Thymus (tissue), 11 donors: Measurements from ENCODE around the gene AP1AR. TPM values are rescaled to one million over a fixed set of nuclear protein-coding genes. Genes with fewer than 3 reads are reported as not detected.

Experiments
- DNase-seq, 9 donors: peaks; one replicate each; pipeline ENCODE4 v3.0.0-alpha.2; 2013; ENCODE audit warnings: low spot score in 9 of 9, low read depth in 6 of 9, missing footprints in 1 of 9
- H3K27ac ChIP-seq, 2 donors: one replicate each; pipeline ENCODE4 v1.5.1; 2013; ENCODE audit warnings: control low read depth in 1 of 2, low read depth in 1 of 2, low read length in 1 of 2, mild to moderate bottlenecking in 1 of 2, moderate library complexity in 1 of 2
- H3K27me3 ChIP-seq, 2 donors: one replicate each; pipeline ENCODE4 v1.5.1; 2013; ENCODE audit warnings: low read length in 1 of 2; ENCODE audit not compliant: control insufficient read depth in 2 of 2, insufficient read depth in 1 of 2
- H3K36me3 ChIP-seq, 2 donors: one replicate each; pipeline ENCODE4 v1.5.1; 2013; ENCODE audit warnings: low read length in 1 of 2, mild to moderate bottlenecking in 1 of 2, moderate library complexity in 1 of 2; ENCODE audit not compliant: control insufficient read depth in 2 of 2, insufficient read depth in 2 of 2
- H3K4me1 ChIP-seq, 2 donors: one replicate each; pipeline ENCODE4 v1.5.1; 2013; ENCODE audit warnings: low read length in 2 of 2; ENCODE audit not compliant: control insufficient read depth in 2 of 2, insufficient read depth in 2 of 2
- H3K4me3 ChIP-seq, 2 donors: one replicate each; pipeline ENCODE4 v1.5.1; 2013; ENCODE audit warnings: low read length in 2 of 2, control low read depth in 1 of 2, mild to moderate bottlenecking in 1 of 2
- H3K9me3 ChIP-seq, 2 donors: one replicate each; pipeline ENCODE4 v1.5.1; 2013; ENCODE audit warnings: low read length in 1 of 2, mild to moderate bottlenecking in 1 of 2; ENCODE audit not compliant: control insufficient read depth in 2 of 2, insufficient read depth in 1 of 2
- WGBS: extraction: QIAGEN DNeasy Blood & Tissue Kit; methylation state at CpG from one replicate; pipeline ENCODE4 v1.1.7; 2013; 5-methylcytosine and 5-hydroxymethylcytosine counted together
- polyA plus RNA-seq: library from polyadenylated mRNA; stranded (reverse); fragments of 200-250 nt; gene quantifications from one replicate; pipeline ENCODE4 v1.2.3, GENCODE V29; 2013
- total RNA-seq: library from RNA; stranded (reverse); fragments of 120-200 nt; gene quantifications from one replicate; pipeline ENCODE4 v1.2.4, GENCODE V29; 2013
- donor health status: healthy.

Gene AP1AR
- total and polyA plus RNA-seq, 2 donors, result 17.6 to 21.1 TPM

DNA sequence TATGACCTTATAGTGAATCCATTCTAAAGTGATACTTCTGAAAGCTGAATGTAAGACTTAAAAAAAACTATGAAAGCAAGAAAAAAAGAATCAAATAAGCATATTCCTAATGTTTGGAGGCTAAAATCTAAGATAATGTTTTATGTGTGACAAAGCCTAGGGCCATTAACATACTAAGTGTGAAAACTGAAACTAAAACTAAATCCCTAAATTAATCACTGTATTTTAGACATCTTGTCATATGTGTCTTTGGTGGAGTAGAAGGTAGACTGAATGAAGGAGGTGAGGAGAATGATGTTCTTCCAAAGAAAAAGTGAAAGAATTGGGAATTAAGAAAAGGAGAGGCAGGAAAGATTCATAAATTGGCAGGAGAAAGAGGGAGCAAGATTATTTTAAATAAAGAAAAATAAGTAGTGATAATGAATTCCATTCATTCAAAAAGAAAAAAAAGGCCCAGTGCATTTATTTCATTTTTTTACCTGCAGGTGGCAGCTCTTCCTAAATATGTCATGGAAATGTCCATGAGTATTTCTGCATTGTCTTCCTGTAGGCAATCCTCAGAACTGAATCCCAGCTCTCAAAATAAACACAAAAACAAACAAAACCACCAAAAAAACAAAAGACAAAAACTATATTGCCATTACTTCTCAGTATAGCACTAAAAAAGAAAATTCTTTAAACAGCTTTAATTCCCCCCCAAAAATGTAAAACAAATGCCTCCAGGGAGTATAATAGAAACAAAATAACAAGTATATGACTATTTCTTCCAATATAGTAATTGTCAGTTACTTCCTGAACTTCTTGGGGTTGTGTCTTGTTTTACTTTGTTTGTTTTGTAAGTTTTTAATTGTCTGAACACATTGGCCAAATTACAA is 17.0 kb upstream of the AP1AR start:
- DNase-seq, result peak in 2 of 9 donors; percentile 14 to 47

DNA sequence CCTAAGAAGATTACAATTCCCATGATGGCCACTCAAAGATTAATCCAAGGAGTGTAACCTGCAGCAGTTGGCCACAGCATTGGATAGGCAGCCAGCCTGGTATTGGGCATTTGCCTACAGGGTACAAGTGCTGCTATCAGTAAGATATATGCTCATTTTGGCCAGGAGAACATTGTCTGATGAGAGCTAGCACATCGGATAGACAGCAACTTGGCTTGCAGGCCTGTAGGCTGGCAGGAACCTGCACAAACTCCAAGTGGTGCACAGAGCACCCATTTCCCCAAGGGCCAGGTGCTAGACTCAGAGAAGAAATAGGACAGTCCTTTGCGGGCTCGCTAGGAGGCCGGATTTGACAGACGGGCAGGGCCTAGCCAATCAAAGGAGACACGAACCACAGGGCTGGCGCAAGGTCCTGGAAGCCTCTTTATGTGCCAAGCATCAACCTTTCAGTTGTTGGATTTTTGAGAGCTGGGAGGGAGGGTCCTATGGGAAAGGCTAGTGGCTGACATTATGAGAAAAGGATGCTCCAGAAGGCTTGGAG is 11.7 kb upstream of the AP1AR start:
- H3K9me3 ChIP-seq, result peaks cover 0 to 6% of the 10 kb centered on the region in 2 donors
- H3K4me3 ChIP-seq, result no peak overlapping the region
- H3K4me1 ChIP-seq, result no peaks in the 10 kb centered on the region
- H3K27ac ChIP-seq, result no peak overlapping the region
- no peaks in the 10 kb centered on the region for H3K36me3 ChIP-seq
- no peak for DNase-seq
- H3K27me3 ChIP-seq, result no peaks in the 10 kb centered on the region
- 97% methylated on average over 7 of the region's 7 CpGs for WGBS

More for the DNA sequence above, 17.0 kb upstream of the AP1AR start:
- H3K27me3 ChIP-seq, result no peaks in the 10 kb centered on the region
- H3K36me3 ChIP-seq, result no peaks in the 10 kb centered on the region
- H3K9me3 ChIP-seq, result peaks cover 0 to 6% of the 10 kb centered on the region in 2 donors
- H3K4me3 ChIP-seq, result no peak overlapping the region
- no peak overlapping the region for H3K27ac ChIP-seq
- H3K4me1 ChIP-seq, result no peaks in the 10 kb centered on the region

DNA sequence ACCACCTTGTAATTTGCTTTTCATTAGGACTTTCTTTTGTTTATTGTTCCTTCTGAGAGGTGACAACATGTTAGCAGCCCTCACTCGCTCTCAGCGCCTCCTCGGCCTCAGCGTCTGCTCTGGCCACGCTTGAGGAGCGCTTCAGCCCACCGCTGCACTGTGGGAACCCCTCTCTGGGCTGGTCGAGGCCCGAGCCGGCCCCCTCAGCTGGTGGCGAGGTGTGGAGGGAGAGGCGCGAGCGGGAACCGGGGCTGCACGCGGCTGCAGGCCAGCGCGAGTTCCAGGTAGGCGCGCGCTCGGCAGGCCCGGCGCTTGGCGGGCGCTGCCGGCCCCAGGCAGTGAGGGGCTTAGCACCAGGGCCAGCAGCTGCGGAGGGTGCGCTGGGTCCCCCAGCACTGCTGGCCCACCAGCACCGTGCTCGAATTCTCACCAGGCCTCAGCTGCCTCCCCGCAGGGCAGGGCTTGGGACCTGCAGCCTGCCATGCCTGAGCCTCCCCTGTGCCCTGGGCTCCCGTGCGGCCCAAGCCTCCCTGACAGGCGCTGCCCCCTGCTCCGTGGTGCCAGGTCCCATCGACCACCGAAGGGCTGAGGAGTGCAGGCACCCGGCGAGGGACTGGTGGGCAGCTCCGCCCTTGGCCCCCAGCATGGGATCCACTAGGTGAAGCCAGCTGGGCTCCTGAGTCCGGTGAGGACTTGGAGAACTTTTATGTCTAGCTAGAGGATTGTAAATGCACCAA is 9.2 kb upstream of the AP1AR start:
- no peak for DNase-seq
- Histone ChIP-seq H3K4me3 (no peak overlapping the region), H3K36me3 (no peaks in the 10 kb centered on the region), H3K27ac (no peak overlapping the region), H3K27me3 (no peaks in the 10 kb centered on the region), H3K9me3 (peaks cover 0 to 6% of the 10 kb centered on the region in 2 donors), H3K4me1 (no peaks in the 10 kb centered on the region)
- 98% methylated on average over 43 of the region's 43 CpGs for WGBS

DNA sequence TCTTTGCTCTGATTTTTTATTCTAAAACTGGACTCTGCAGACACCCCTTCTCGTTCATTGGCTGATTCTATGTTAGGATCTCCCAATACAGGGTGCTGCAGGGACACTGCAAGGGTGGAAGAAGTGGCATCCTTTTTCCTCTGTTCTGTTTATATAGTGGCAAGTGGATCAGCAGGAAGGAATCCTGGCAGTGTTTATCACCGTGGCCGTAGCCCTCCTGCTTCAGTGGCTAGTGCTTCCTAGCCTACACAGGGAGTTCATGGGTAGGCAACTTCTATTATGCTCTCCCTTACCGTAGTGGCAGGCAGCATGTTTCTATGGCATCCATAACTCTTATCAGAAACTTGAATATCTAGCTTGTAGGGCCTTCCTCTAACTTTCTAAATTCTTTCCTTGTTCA is 6.4 kb upstream of the AP1AR start:
- Histone ChIP-seq H3K4me1 (no peaks in the 10 kb centered on the region), H3K9me3 (peaks cover 0 to 6% of the 10 kb centered on the region in 2 donors), H3K27me3 (no peaks in the 10 kb centered on the region), H3K4me3 (no peak overlapping the region), H3K36me3 (no peaks in the 10 kb centered on the region), H3K27ac (no peak overlapping the region)
- DNase-seq, result no peak
- WGBS, result 90% methylated on average over 4 of the region's 4 CpGs

DNA sequence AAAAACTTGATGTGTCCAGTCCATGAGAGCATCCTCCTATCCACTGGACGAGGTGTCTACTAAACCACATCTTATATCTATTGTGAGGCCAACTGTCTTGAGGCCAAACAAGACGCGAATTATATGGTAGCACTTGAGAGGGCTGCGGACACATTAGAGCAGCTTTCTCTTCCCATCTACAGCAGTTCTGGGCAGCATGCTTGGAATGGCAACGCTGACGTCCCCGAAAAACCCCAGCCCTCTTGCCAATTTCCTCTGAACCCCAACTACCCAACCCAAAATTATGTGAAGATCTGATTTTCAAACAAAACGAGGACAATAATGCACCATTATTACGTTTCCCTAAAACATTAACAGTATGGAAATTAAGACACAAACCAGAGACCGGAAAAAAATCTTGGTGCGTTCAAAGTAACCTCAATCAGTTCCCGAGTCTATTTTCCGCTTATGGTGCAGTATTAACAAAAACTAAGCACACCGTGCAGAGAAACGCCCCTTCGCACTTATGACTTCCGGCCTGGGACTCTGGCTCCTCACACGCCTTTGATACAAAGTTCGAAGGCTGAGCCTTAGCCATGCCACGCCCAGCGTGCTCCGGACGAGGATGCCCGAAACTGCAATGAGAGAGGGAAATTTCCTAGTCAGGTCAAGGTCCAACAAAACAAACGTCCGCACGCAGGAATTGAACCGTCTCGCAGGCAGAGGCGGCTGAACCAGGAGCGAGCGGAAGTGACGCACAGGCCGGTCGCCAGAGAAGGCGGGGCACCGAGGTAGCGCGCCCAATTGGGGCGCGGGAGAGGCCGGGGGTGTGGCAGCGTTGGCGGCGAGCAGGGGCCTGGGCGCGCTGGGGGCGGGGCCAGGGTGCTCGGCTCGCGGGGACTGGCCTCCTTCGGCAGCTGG is 458 bp upstream of the AP1AR start:
- H3K4me3 ChIP-seq, result peak overlapping the region; percentile 81 to 91
- peak overlapping the region; percentile 94 to 98 for H3K27ac ChIP-seq
- peaks cover 3 to 7% of the 10 kb centered on the region in 2 donors for H3K4me1 ChIP-seq
- 1% methylated on average over 52 of the region's 52 CpGs for WGBS
- H3K27me3 ChIP-seq, result no peaks in the 10 kb centered on the region
- H3K9me3 ChIP-seq, result no peaks in the 10 kb centered on the region
- peak; percentile 85 to 97 (median 93) for DNase-seq
- no peaks in the 10 kb centered on the region for H3K36me3 ChIP-seq

DNA sequence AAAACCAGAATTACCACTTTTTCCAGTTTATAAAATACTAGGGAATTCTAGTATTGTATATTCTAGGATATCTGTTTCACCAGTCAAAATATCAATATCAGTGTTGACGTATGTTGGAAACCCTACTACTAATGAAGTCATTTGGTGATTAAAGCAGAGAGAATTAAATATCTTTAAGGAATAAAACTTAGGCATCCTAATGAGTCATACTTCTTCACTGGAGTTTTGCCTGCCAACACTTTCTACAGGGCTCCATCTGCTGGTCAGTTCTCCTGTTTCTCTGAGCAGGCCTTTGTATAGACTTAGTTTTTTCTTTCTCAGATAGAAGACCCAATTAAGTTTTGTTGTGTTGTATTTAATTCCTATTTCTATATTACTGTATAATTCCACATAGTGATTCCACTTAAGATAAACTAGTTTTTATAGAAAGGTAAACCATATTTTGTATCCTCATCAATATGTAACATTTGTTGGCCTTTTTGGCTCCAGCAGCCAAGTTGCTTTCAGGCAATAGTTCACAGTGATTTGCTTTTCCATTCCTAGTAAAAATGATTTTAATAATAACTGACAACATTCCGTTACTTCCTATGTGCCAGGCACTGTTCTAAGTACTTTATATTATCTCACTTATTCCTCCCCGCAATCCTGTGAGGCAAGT is 3.5 kb downstream of the AP1AR start:
- Histone ChIP-seq H3K4me3 (no peak overlapping the region), H3K36me3 (no peaks in the 10 kb centered on the region), H3K9me3 (no peaks in the 10 kb centered on the region), H3K27me3 (no peaks in the 10 kb centered on the region), H3K4me1 (peaks cover 3 to 7% of the 10 kb centered on the region in 2 donors), H3K27ac (no peak overlapping the region)
- WGBS, result 94% methylated on average over 3 of the region's 3 CpGs
- peak; percentile 18 to 81 (median 50) for DNase-seq

DNA sequence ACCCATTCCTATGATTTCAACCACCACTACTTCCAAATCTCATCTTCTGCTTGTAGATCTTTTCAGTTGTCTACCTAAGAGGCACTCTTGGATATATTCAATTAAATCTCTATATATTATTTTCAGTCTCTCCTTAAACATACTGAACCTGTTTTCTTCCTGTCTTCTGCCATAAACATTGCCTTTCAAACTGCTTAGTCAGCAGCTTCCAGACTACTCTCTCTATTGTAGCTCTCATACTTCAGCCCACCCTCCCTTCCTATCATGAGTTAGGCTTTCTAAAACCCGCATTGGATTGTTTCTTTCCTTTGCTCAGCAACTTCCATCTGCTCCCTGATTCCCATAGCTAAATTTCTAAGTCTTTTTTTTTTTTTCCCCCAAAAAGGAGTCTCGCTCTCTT is 4.5 kb downstream of the AP1AR start:
- no peak for DNase-seq
- H3K36me3 ChIP-seq, result no peaks in the 10 kb centered on the region
- peaks cover 0 to 4% of the 10 kb centered on the region in 2 donors for H3K4me1 ChIP-seq
- H3K27ac ChIP-seq, result no peak overlapping the region
- H3K4me3 ChIP-seq, result no peak overlapping the region
- WGBS, result 97% methylated on average over 2 of the region's 2 CpGs
- no peaks in the 10 kb centered on the region for H3K27me3 ChIP-seq
- H3K9me3 ChIP-seq, result no peaks in the 10 kb centered on the region

DNA sequence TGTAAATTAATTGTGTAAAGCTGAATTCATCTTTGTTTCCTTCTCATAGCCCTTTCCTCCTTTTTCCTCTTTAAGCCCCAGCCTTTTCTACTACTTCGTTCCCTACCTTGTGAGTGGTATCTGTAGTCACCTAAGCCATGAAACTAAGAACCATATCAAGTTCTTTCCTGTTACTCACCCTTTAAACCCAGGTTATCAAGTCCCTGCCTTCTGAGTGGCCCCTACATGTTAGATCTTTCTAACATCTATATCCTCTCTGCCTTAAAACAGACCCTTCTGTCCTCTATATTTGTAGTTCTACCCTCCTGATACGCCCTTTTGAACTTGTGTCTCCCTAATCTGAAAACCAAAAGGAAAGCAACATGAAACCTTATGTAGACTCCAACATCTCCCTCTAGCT is 7.2 kb downstream of the AP1AR start:
- no peaks in the 10 kb centered on the region for H3K27me3 ChIP-seq
- 98% methylated on average over 2 of the region's 2 CpGs for WGBS
- no peak overlapping the region for H3K4me3 ChIP-seq
- H3K4me1 ChIP-seq, result no peaks in the 10 kb centered on the region
- H3K27ac ChIP-seq, result no peak overlapping the region
- H3K36me3 ChIP-seq, result no peaks in the 10 kb centered on the region
- no peak for DNase-seq
- H3K9me3 ChIP-seq, result no peaks in the 10 kb centered on the region
